ENCODE results near the gene IRF1. TPM values are rescaled to one million over a fixed set of nuclear protein-coding genes. Genes with fewer than 3 reads are reported as not detected.

Gene IRF1
- total RNA-seq, 4 donors from 2014 or later, result 8.3 to 66.7 (median 16.1) TPM

DNA sequence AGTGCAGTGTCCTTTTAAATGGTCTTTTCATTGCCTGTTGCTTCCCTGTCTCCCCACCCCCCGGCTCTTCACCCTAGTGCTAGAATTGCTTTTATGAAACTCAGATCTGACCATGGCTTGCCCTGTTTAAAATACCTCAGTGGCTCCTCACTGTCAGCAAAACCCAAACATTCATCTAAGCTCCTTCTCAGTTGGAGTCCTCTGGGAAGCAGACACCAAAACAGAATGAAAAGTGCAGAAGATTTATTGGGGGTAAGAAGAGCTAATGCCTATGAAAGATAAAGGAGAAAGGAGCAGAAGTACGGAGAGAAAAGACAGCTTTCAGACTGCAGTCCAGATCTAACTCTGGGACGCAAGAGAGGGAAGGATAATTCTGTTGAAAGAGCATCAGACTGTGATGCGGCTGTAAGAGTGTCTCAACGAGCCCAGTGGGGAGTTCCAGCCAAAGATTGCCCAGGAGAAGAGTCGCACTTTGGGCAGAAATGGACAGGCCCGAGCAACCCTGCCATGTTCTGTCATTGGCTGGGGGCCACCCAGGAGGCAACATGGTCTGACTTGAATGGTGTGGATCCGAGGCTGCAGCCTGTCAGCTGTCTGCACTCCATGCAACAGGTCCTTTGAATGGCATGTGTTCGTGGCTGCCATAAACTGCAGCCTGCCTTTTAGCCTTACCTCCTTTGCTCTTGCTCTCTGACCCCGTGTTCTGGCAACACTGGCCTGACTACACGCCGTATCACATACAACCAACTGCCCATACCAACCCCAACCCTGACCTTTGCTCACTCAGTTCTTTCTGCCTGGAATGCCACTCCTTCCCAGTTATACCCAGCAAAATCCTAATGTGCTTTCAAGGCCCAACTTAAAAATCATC, 55.9 kb downstream of the IRF1 start:
- TF ChIP-seq, protein P1, sequence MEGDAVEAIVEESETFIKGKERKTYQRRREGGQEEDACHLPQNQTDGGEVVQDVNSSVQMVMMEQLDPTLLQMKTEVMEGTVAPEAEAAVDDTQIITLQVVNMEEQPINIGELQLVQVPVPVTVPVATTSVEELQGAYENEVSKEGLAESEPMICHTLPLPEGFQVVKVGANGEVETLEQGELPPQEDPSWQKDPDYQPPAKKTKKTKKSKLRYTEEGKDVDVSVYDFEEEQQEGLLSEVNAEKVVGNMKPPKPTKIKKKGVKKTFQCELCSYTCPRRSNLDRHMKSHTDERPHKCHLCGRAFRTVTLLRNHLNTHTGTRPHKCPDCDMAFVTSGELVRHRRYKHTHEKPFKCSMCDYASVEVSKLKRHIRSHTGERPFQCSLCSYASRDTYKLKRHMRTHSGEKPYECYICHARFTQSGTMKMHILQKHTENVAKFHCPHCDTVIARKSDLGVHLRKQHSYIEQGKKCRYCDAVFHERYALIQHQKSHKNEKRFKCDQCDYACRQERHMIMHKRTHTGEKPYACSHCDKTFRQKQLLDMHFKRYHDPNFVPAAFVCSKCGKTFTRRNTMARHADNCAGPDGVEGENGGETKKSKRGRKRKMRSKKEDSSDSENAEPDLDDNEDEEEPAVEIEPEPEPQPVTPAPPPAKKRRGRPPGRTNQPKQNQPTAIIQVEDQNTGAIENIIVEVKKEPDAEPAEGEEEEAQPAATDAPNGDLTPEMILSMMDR (IDR thresholded peaks at IDR 0.05; ENCODE audit: low read depth), result no peak

DNA sequence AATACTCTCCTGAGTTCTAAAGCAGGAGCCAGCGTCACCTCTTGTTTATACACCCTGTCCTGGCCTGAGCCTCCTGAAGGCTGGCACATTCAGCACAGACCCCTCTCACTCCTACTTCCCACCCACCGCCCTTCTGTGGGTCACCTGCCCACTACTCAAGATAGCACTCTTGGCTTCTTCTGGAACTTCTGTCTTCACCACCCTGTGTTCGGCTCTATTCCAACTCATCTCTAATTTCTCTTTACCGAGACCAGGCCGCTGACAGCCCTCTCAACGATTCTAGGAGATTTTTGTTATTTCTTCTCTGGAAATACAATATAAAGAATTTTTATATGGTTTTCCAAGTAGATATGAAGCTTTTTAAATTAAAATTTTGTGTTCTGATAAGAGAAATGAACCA, 57.4 kb downstream of the IRF1 start:
- TF ChIP-seq, protein P1 (IDR thresholded peaks at IDR 0.05; ENCODE audit: low read depth), result no peak

DNA sequence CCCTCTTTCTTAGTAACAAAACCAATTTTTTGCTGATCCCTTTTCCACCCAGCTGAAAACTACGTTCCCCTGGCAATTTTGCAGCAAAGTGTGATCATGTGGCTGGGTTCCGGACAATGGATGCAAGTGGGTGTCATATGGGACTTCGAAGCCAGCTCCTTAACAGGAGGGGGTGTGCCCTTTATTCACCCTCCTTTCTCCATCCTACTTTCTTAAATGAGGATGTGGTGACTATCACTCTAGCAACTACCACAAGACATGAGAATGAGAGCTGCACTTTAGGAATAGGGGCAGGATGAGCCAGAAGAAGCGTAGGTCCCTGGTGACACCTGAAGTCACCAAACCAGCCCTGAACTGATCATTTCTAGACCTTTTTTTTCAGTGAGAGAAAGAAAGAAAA, 58.9 kb downstream of the IRF1 start:
- TF ChIP-seq, protein P1 (IDR thresholded peaks at IDR 0.05; ENCODE audit: low read depth), result no peak

Small RNA genes within 50 kb of the gene (small RNA-seq; reads per million reads assigned to genes)
- gene RF00019, result 0.49 reads per million

Other genes starting within 250 kb of the IRF1 start
- gene PDLIM4, start 233.1 kb downstream of the IRF1 start, total RNA-seq, result 10 to 100 TPM in 2 of 4 donors, 1 to 10 TPM in 2; 3.2 to 16.3 (median 12.8) TPM
- gene SLC22A4, start 196.4 kb downstream of the IRF1 start, total RNA-seq, result 1 to 10 TPM in 1 of 4 donors, under 1 TPM in 2, not detected in 1; 0.33 to 1.2 (median 0.66) TPM
- gene SLC22A5, start 121.1 kb downstream of the IRF1 start, total RNA-seq, result 1 to 10 TPM; 5.6 to 8.2 (median 6.8) TPM
- gene IL5, start 52.7 kb upstream of the IRF1 start, total RNA-seq, result not detected
- gene RAD50, start 66.2 kb upstream of the IRF1 start, total RNA-seq, result 10 to 100 TPM; 34.8 to 76.3 (median 40.9) TPM
- under 1 TPM in 1 of 4 donors, not detected in 3; 0.66 TPM for gene IL13, start 167.4 kb upstream of the IRF1 start, total RNA-seq
- gene IL4, start 183.2 kb upstream of the IRF1 start, total RNA-seq, result not detected
- 1 to 10 TPM; 2.1 to 5.8 (median 4.3) TPM for gene KIF3A, start 246.8 kb upstream of the IRF1 start, total RNA-seq